OCI-LY7 (cell line): ENCODE results near the gene FAM13B.

ENCODE experiments used
- EZH2phosphoT487 ChIP-seq: fragments of 200-600 bp; sonication (generic); IDR thresholded peaks from 2 replicates; pipeline ENCODE4 v1.6.1; 2018; ENCODE audit warnings: low read depth, borderline replicate concordance, mild to moderate bottlenecking, mixed run types, antibody characterized with exemption, low read length, moderate library complexity, mixed read lengths
- TF ChIP-seq, protein P1 (sequence below): fragments of 200-600 bp; sonication (generic); conservative IDR thresholded peaks from 2 replicates; pipeline ENCODE4 v1.5.1; 2014; ENCODE audit warnings: mild to moderate bottlenecking, antibody characterized with exemption, low read length, moderate library complexity, mixed read lengths

DNA sequence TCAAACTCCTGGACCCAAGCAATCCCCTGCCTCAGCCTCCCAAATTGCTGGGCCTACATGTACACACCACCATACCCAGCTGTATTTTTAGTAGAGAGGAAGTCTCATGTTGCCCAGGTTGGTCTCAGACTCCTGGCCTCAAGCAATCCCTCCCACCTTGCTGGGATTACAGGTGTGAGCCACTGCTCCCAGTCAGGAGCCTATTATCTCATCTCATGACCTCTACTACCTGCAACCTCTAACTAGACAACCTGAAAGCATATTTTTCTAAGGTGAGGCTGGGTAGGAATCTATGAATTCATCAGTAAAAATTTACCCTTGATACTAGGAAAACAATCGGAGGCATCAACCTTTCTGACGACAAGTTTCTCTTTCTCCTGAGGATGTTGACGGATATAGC is 10.0 kb downstream of the FAM13B start:
- TF ChIP-seq, protein P1, sequence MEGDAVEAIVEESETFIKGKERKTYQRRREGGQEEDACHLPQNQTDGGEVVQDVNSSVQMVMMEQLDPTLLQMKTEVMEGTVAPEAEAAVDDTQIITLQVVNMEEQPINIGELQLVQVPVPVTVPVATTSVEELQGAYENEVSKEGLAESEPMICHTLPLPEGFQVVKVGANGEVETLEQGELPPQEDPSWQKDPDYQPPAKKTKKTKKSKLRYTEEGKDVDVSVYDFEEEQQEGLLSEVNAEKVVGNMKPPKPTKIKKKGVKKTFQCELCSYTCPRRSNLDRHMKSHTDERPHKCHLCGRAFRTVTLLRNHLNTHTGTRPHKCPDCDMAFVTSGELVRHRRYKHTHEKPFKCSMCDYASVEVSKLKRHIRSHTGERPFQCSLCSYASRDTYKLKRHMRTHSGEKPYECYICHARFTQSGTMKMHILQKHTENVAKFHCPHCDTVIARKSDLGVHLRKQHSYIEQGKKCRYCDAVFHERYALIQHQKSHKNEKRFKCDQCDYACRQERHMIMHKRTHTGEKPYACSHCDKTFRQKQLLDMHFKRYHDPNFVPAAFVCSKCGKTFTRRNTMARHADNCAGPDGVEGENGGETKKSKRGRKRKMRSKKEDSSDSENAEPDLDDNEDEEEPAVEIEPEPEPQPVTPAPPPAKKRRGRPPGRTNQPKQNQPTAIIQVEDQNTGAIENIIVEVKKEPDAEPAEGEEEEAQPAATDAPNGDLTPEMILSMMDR: no peak
- TF ChIP-seq EZH2phosphoT487: no peak
